Smooth muscle cell of bladder (primary cell): Measurements from ENCODE around the gene ZFC3H1. TPM values are rescaled to one million over a fixed set of nuclear protein-coding genes. Genes with fewer than 3 reads are reported as not detected.

Source experiments
- total RNA-seq: library from RNA; depleted of rRNA; stranded (reverse); fragments of >200 nt; gene quantifications from 2 replicates; pipeline ENCODE4 v1.2.3, GENCODE V29; 2014

ZFC3H1 gene
- total RNA-seq: 18.3 and 21.1 TPM in 2 replicates

GRCh38 chr12:71663561-71664410 is at the start of gene ZFC3H1, which contains the start of gene THAP2:
Gene ZFC3H1, minus strand, starts transcription at chr12:71663848. Its CDS starts 238 bp downstream, at chr12:71663610.
Gene THAP2, plus strand, starts transcription at chr12:71664301. Its CDS starts 209 bp downstream, at chr12:71664510.

GRCh38 chr12:71685914-71686657 is 22.4 kb upstream of the ZFC3H1 start, which contains the start of gene TMEM19:
Gene TMEM19, plus strand, starts transcription at chr12:71686082. Its CDS starts 599 bp downstream, at chr12:71686681.

Other genes starting within 250 kb of the ZFC3H1 start
- gene LGR5, start 224.1 kb downstream of the ZFC3H1 start, total RNA-seq: not detected in 2 replicates
- 2.3 and 4.3 TPM in 2 replicates for gene THAP2, start 453 bp upstream of the ZFC3H1 start, total RNA-seq
- 22.5 and 31.3 TPM in 2 replicates for gene TMEM19, start 22.2 kb upstream of the ZFC3H1 start, total RNA-seq
- gene RAB21, start 91.0 kb upstream of the ZFC3H1 start, total RNA-seq: 14.2 and 39.5 TPM in 2 replicates
- 16.2 and 23.2 TPM in 2 replicates for gene TBC1D15, start 175.9 kb upstream of the ZFC3H1 start, total RNA-seq